GM18909 (cell line): ENCODE results near the gene USH1C.

Experiments used
- ATAC-seq: cut with Tn5 transposase; IDR thresholded peaks from one replicate; pipeline ENCODE4 v1.9.1; 2021; ENCODE audit warnings: mild to moderate bottlenecking; ENCODE audit not compliant: unreplicated experiment, poor library complexity

Gene USH1C

DNA sequence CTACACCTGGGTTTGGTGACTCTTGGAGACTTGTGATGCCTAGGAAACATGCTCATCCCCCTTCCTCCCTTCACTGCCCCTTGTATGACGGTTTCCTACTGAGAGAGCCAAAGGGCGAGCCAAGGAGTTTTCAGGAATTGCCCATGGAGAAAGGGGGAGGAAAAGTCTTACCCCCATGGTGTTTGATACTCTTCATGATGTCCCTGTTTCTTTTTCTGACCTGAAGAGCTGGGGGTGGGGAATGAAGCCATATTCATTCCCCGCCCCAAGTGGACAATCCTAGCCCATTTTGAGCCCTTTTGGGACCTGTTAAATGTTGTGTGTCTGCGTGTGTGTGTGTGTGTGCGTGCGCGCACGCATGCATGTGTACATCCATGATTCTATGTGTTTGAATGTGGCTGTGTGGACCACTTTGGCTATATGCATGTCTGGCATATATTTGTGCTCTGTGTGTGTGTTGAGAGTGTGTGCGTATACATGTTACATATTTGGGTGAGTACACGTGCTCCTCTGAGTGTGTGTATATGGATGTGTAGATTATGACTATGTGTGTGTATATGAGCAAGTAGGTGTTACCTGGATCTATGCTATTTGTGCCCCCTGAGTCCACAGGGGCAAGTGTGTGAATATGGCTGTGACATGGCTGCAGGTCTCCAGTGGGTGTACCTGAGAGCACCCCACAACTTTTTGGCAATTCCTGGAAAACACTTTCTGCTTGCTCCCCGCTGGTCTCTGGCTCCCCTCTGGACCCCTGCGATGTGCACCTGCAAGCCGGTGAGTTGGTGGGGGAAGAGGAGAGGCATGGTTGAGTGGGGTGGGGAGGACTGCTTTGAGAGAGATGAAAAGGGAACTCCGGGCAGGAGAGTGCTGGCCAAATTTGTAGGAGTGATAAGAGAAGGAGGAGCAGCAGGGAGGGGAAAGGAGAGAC, 27.5 kb upstream of the USH1C start:
- ATAC-seq: no peak

DNA sequence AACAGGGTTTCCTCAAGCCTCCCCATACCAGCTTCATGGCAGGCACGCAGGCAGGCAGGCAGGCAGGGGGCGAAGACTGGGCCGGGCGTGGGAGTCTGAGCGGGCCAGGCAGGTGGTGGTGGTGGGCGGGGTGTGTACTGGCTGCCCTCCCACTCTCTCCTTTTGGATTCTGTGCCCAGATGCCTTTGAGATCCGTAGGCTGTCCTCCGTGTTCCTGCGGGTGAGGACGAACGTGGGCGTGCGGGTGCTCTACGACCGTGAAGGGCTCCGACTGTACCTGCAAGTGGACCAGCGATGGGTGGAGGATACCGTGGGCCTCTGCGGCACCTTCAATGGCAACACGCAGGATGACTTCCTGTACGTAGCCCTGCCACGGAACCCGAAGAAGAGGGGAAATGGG, 25.8 kb upstream of the USH1C start:
- no peak for ATAC-seq

DNA sequence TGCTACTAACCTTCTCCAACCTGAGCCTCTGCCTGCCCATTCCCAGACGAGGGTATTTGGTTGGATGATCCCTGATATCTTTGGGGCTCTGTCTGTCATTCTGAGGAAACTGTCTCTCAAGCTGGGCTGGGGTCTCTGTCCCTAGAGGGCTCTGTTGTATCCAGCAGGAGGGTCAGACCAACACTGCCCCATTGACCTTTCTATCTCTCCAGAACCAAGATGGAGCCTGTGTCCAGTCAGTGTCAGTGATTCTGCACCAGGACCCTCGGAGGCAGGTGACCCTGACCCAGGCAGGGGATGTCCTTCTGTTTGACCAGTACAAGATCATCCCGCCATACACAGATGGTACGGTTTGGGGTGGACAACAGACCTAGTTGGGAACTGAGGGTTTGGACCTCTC, 24.7 kb upstream of the USH1C start:
- no peak for ATAC-seq

DNA sequence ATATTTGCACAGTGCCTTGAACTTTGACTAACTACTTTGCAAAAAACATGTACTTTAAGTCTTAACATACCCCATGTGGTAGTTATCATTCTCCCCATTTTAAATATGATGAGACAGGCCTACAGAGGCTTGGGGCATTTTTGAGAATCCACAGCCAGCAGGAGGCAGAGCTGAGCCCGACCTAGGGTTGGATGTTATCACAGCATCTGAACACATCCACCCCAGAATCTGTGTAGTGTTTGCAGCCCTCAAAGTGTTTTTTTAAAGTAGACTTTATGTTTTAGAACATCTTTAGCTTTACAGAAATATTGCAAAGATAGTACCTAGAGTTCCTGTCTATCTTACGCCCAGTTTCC, 20.4 kb upstream of the USH1C start:
- no peak for ATAC-seq

DNA sequence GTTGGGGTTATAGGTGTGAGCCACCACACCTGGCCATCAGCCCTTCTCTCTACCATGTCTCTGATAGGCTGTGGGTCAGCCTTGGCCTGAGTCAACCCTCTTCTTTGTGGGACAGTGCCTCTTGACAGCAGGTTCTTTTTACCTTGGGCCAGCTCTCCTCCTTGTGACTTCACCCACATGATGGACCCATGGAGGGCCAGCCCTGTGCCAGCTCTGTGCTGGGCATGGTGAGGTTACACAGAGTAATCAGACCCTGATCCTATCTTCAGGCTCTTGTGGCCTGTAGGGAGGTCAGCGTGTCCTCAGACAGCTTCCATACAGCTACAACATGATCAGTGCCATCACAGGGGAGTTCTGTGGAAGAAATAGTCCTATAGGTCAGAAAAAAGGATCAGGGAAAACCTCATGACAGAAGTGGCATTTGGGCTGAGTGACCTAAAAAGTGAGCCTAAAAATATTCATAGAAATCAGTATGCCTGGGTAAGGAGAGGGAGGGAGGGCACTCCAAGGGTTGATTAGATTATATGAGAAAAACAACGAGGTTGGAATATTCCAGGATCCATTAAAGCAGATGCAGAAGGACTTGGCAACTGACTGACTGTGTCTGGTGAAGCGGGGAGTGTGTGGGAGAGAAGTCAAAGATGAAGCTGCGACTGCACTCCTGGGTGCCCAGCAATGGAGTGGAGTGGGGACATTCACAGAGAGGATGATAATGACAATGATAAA, 19.9 kb upstream of the USH1C start:
- no peak for ATAC-seq

DNA sequence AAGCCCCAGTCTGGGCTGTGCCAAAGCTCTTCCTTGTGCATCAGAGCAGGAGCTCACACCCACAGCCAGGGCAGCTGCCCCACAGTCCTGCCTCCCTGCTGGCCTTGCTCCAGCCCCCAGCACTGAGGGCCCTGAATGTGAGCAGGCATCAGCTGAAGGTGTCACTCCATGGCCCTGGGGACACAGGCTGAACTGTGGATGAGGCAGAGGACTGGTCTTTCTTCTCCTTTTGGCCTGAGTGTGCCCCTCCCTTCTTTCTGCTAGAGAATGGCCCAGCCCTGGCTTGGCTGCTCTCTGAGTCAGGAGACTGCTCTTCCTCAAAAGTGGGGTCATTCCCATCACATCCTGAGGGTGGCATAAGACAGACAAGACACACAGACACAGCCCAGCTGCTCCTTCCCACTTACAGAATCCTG, 19.0 kb upstream of the USH1C start:
- ATAC-seq: no peak

DNA sequence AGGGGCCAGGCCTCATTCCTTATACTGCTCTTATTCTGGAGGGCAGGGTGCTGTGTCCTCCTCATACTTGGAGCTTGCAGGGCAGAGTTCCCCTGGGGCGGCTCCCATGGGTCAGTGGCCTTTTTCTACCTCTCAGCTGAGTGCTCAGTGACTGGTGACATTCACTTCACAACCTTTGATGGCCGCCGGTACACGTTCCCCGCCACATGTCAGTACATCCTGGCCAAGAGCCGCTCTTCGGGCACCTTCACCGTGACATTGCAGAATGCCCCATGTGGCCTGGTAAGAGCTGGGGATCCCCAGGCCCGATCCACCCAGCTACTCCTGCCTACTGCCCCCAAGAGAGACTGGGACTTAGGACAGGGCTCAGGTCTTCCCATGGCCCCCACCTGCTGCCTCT, 17.3 kb upstream of the USH1C start:
- no peak for ATAC-seq

DNA sequence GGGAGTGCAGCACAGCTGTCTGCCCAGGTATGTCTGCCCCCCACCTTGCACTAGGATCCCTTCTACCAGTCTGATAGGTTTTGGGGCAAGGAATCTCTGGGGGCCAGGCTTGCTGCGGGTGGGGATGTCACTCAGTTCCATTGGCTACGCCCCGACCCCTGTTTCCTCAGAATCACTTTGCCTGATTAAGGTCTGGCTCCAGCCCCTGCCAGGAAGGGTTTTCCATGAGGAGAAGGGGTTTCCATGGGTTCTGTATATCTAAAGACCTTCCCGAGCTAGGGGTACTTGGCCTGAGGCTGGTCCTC, 16.8 kb upstream of the USH1C start:
- no peak for ATAC-seq

DNA sequence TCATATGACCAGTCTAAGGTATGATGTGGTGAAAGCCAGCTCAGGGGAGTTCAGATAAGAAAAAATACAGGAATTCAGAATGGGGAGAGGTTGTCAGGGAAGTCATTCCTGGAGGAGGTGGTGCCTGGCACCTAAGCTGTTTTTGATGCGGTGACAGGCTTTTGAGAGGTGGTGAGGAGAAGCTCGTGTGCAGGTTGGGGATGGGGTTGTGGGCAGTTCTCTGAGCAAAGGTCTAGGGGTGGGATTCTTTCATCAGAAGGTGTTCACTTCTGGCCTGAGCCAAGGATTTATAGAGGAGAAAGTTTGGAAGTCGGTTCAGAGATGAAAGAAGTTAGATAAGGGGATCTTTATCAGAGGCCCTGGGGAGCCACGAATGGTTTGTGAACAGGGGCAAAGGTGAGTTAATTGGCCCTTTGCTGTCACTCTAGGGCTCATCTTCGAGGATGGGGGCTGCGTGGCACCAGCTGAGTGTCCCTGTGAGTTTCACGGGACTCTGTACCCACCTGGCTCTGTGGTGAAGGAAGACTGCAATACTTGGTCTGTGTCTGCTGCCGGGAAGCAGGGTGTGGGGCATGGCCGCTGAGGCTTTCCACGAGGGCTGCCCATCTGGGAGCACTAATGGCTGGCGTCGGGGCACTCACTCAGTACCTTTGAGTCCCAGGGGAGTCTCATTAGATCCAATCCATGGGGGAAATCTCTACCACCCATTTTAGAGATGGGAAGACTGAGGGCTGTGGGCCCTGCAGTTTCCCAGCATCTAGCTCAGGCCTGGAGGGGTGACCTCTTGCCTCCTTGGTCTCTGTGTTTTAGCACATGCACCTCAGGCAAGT, 16.3 kb upstream of the USH1C start:
- no peak for ATAC-seq

DNA sequence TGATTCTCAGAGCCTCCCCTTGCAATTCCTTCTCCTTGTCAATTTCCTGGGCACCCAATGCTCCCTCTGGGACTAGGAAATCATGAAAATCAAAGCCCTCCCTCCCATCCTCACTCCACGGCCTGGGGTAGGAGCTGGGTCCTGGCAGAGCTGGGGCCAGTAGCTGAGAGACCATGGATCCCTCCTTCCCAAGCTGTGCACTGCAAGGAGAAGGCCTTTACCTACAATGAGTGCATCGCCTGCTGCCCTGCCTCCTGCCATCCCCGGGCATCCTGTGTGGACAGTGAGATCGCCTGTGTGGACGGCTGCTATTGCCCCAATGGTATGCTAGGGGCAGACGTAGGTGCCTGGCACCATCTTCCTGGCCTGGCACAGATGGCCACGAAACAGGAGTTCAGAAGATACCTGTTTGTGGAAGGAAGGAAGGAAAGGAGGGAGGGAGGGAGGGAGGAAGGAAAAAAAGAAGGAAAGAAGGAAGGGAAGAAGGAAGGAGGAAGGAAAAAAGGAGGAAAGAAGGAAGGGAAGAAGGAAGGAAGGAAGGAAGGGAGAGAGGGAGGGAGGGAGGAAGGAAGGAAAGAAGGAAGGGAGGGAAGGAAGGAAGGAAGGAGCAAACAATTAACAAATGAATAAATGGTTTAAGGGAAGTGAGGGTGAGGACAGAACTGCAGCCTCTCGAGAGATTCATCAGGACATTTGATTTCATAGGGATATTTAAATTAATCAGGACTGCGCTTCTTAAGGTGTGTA, 15.3 kb upstream of the USH1C start:
- no peak for ATAC-seq

DNA sequence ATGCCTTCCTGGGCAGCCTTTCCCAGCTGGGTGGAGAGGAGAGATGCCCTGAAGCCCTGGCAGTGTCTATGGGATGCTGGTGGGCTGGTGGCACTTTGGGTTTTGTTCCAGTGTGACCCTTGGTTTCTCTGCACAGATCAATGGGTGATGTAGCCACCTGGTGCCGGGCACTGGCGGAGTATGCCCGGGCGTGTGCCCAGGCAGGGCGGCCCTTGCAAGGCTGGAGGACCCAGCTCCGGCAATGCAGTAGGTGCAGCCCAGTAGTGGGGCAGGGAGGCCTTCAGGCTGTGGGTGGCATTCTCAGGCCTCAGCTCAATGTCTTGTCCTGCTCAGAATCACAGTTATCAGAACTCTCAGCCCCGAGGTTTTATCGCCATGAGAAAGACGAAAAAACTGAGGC, 14.7 kb upstream of the USH1C start:
- ATAC-seq: no peak

DNA sequence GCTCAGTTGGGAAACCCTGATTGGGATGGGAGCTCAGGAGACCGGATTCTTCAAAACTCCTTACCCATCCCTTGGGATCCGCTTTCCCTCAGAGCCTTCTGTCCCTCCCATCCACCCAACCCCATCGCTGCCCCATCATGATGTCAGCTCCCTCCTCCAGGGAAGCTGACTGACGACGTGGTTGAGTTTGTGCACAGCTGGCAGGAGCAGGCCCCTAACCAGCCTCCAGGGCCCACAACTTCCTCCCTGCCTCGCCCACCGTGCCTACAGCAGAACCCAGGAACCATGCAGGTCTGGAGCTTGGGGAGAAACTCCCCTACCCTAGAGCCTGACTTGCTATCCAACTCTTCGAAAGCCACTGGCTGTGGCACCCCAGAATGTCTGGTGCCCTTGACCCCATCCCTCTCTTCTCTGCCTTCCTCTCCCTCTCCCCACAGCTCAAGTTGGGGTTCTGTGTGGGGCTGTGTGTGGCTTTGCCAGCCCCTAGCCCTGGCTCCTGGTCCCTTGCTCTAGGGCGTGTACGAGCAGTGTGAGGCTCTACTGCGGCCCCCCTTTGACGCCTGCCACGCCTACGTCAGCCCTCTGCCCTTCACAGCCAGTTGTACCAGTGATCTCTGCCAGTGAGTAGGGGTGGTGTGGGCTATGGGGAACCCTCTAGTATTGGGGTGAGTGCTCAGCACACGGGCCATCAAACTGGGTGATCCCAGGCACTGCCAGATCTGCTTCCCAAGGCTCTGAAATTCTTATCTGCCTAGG, 14.0 kb upstream of the USH1C start:
- no peak for ATAC-seq

DNA sequence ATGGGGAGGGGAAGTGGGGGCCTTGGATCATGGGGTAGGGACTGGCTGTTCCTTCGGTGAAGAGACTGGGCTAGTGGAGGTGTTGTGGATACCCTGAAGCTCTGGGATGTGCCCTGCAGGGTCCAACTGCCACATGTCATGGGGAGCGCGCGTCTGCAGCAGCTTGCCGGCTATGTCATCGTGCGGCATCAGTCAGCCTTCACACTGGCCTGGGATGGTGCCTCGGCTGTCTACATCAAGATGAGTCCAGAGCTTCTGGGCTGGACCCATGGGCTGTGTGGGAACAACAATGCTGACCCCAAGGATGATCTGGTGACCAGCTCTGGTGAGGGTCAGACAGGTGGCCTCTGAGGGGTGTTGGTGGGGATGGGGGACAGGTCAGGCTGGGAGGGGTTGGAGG, 12.8 kb upstream of the USH1C start:
- ATAC-seq: no peak

DNA sequence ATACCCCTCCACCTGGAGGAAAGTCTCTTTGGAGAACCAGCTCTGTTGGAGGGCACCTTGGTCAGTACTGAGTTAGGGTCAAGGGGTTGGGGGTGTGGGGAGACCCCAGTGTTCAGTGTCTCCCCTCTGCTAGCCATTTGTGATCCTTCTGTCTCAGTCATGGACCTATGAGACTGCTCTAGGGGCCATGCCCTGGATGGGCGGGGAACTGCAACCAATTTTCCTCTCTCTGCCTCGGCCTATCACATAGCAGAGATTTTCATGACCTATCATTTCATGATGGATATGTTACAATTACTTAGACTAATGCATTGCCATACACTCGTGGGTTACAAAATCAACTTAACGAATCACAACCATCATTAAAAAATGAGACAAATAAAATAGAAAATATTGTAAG, 10.3 kb upstream of the USH1C start:
- no peak for ATAC-seq

DNA sequence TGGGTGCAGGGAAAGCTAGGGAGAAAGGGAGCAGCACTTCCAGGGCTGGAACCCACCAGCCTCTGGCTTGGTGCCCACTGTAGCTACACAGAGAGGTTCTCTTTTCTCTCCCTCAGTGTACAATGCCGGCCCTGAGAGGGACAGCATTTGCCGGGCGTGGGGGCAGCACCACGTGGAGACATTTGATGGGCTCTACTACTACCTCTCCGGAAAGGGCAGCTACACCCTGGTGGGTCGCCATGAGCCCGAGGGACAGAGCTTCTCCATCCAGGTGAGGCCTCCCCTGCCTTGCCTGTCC, 9.0 kb upstream of the USH1C start:
- no peak for ATAC-seq

DNA sequence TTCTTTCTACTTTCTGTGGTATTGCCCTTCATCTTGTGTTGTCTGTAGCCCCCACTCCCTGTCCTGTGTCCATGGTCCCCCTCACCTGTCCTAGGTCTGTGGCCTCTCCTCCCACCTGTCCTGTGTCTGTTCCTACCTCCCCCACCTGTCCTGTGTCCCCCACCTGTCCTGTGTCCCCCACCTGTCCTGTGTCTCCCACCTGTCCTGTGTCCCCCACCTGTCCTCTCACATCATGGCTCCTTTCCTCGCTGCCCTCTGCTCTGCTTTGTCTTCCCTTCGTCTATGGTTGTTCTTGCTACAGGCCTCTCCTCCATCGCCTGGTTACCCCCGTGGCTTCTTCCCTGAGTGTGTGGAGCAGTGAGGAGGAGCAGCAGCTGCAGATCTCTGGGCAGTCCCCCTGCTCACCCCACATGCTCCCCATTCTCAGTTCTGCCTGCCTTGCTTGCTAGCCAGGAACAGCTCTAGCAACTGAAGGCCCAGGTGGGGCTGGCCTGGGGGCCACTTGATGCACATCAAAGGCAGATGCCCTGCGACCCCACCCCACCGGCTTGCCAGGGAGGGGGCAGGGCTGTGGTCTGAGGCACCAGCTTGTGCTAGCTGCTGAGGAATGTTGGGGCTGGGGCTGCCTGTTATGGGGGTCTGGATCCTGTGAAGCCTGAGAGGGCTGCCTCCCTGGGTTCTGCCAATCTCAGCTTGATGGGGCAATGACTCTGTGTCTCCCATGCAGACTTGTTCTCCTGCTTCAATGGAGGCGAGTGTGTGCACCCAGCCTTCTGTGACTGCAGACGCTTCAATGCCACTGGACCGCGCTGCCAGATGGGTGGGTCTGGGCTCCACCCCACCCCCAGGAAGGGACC, 8.4 kb upstream of the USH1C start:
- no peak for ATAC-seq

DNA sequence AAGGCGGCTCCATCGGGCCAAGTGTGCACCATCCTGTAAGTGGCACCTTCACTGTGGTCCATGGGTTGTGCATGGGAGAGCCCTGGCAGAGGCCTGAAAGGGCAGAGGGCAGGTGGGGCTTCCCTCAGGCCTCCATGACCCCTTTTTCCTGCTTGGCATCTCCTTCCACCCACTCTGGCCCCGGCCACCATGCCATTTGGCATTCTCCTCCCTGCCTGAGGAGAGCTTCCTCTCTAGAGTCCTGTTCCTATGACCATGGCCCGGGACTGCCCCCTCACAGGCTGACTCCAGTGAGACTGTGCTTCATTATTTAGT, 7.8 kb upstream of the USH1C start:
- ATAC-seq: no peak

DNA sequence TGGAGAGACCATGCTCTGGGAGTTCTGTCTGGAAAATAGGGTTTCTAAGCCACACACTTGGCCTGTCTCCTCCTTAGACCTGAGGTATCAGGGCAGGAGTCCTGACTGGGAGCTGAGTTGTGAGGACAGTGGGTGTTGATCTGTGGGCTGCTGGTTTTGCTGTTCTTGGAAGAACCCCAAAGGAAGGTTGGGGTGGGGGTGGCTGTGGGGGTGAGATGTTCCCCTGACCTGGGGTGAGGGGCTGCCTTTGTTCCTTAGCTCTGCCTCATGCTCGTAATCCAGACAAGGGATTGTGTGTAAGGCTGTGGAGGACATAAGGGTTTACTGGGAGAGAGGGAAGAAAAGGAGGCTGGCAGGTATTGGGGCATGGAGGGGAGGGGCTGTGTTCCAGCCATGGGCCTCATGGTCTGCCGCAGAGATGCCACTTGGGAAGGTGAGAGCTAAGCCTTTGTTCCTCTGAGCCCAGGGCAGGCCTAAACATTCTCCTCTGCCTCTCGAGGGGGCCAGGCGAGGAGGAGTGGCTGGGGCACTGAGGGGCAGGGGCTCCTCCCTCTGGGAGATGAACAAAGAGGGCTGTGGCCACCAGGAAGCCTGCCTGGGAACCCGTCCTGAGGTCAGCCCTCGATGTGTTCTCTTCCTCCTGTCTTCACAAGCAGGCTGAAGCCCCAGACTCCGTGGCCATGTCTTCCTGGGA, 7.3 kb upstream of the USH1C start:
- no peak for ATAC-seq
